Activated T-cell treated with anti-CD3 and anti-CD28 coated beads for 1 hour (primary cell): ENCODE data around the gene IVD.

ENCODE experiments used
- DNase-seq: peaks from one replicate; pipeline ENCODE4 v3.0.0-alpha.2; 2020; ENCODE audit warnings: low read depth

IVD gene

GRCh38 chr15:40415226-40415625 lies 9.6 kb downstream of the IVD start:
- no peak for DNase-seq

GRCh38 chr15:40416056-40416455 lies 10.5 kb downstream of the IVD start:
- DNase-seq, result no peak

- no peak for DNase-seq
These were observed 12.5 kb downstream of the IVD start for GRCh38 chr15:40418126-40418525.

GRCh38 chr15:40420071-40420713 lies 14.6 kb downstream of the IVD start:
- DNase-seq, result no peak

- no peak for DNase-seq
These were observed 15.2 kb downstream of the IVD start for GRCh38 chr15:40420793-40421192.

GRCh38 chr15:40421246-40422157 lies 15.9 kb downstream of the IVD start:
- peak; percentile 75 for DNase-seq

GRCh38 chr15:40424483-40425115 lies 19.0 kb downstream of the IVD start:
- no peak for DNase-seq

GRCh38 chr15:40425681-40426080 lies 20.1 kb downstream of the IVD start:
- no peak for DNase-seq

- DNase-seq, result no peak
These were observed 21.6 kb downstream of the IVD start for GRCh38 chr15:40427188-40427587.

GRCh38 chr15:40428185-40428584 lies 22.6 kb downstream of the IVD start:
- DNase-seq, result no peak

- DNase-seq, result no peak
These were observed 23.6 kb downstream of the IVD start for GRCh38 chr15:40429068-40429710.

- no peak for DNase-seq
These were observed 24.7 kb downstream of the IVD start for GRCh38 chr15:40430271-40430805.

GRCh38 chr15:40435023-40435709 lies 29.6 kb downstream of the IVD start:
- DNase-seq, result no peak

GRCh38 chr15:40435710-40436089 lies 30.1 kb downstream of the IVD start:
- no peak for DNase-seq

GRCh38 chr15:40436116-40436891 lies 30.7 kb downstream of the IVD start:
- DNase-seq, result no peak

- DNase-seq, result no peak
These were observed 31.5 kb downstream of the IVD start for GRCh38 chr15:40436892-40437751.

GRCh38 chr15:40437752-40438687 lies 32.4 kb downstream of the IVD start:
- DNase-seq, result no peak

GRCh38 chr15:40438712-40439111 lies 33.1 kb downstream of the IVD start:
- no peak for DNase-seq
